H1 (cell line): ENCODE measurements around the gene WDFY1. TPM values are rescaled to one million over a fixed set of nuclear protein-coding genes. Genes with fewer than 3 reads are reported as not detected.

Experiments used
- CTCF ChIA-PET: fragments of 300-600 bp; sonication (Branson Sonifier 250); formaldehyde crosslinking; loops from one replicate; lab custom pipeline; 2021; ENCODE audit not compliant: partially characterized antibody; lab: Charles Lee
- POLR2A ChIA-PET: fragments of 300-600 bp; sonication (Branson Sonifier 250); formaldehyde crosslinking; loops from one replicate; lab custom pipeline; 2021; ENCODE audit warnings: inconsistent platforms; ENCODE audit not compliant: partially characterized antibody; lab: Charles Lee
- DNase-seq, 2 experiments: peaks; one replicate each; pipeline versions ENCODE4 v3.0.0 to v3.0.0-alpha.2; 2010 to 2022; ENCODE audit warnings: low spot score in 2 of 2, low read depth in 1 of 2, mixed read lengths in 1 of 2
- FAIRE-seq: peaks from 2 replicates; lab custom pipeline; 2011; peaks lifted over from hg19 to GRCh38; lab: Jason Lieb, UNC
- H2AFZ ChIP-seq: 2 replicates; pipeline ENCODE4 v1.8.1; 2012; ENCODE audit warnings: low read length, inconsistent platforms
- H2AK5ac ChIP-seq: 2 replicates; pipeline ENCODE4 v1.6.1; 2013; ENCODE audit warnings: low read depth, low read length
- H2BK120ac ChIP-seq: replicated peaks from 2 replicates; pipeline ENCODE3; 2013; ENCODE audit warnings: low read depth, low read length, inconsistent platforms
- H2BK12ac ChIP-seq: 2 replicates; pipeline ENCODE4 v1.6.1; 2013; ENCODE audit warnings: low read depth, low read length
- H2BK15ac ChIP-seq: 2 replicates; pipeline ENCODE4 v1.6.1; 2013; ENCODE audit warnings: low read length
- H2BK20ac ChIP-seq: 2 replicates; pipeline ENCODE4 v1.6.1; 2013; ENCODE audit warnings: low read length
- H2BK5ac ChIP-seq: 2 replicates; pipeline ENCODE4 v1.6.1; 2013; ENCODE audit warnings: low read depth, low read length
- H3K14ac ChIP-seq: 2 replicates; pipeline ENCODE4 v1.6.1; 2013; ENCODE audit warnings: inconsistent platforms; ENCODE audit not compliant: insufficient read length
- H3K18ac ChIP-seq: 2 replicates; pipeline ENCODE4 v1.6.1; 2013; ENCODE audit warnings: low read length; ENCODE audit errors: extremely low read depth
- H3K23ac ChIP-seq: 2 replicates; pipeline ENCODE4 v1.6.1; 2013; ENCODE audit warnings: inconsistent platforms; ENCODE audit not compliant: insufficient read length
- H3K23me2 ChIP-seq: 2 replicates; pipeline ENCODE4 v1.6.1; 2013; ENCODE audit warnings: low read depth, low read length
- H3K27ac ChIP-seq: 2 replicates; pipeline ENCODE4 v1.6.1; 2011; ENCODE audit warnings: low read depth, low read length, inconsistent platforms
- H3K27me3 ChIP-seq, 4 experiments: replicated peaks in 1 of 4; 1 replicate in 1 of 4; 2 replicates in 3 of 4; pipeline versions ENCODE4 v1.6.1 to v1.8.1; 2011 to 2013; ENCODE audit warnings: low read length in 3 of 4, mild to moderate bottlenecking in 3 of 4, inconsistent platforms in 2 of 4, mixed read lengths in 2 of 4, moderate library complexity in 1 of 4; ENCODE audit not compliant: control insufficient read depth in 3 of 4, insufficient read depth in 3 of 4; ENCODE audit errors: extremely low read depth in 1 of 4
- H3K36me3 ChIP-seq, 4 experiments: 2 replicates each; pipeline versions ENCODE4 v1.6.1 to v1.8.1; 2011 to 2013; ENCODE audit warnings: mild to moderate bottlenecking in 4 of 4, low read length in 3 of 4, moderate library complexity in 2 of 4, control low read depth in 1 of 4, inconsistent platforms in 1 of 4; ENCODE audit not compliant: insufficient read depth in 4 of 4, control insufficient read depth in 2 of 4
- H3K4ac ChIP-seq: replicated peaks from 2 replicates; pipeline ENCODE3; 2013; ENCODE audit warnings: low read length, low read depth, mixed read lengths, inconsistent platforms; ENCODE audit not compliant: insufficient read length
- H3K4me1 ChIP-seq, 4 experiments: replicated peaks in 1 of 4; 1 replicate in 1 of 4; 2 replicates in 3 of 4; pipeline versions ENCODE4 v1.6.1 to v1.8.1; 2011 to 2013; ENCODE audit warnings: low read length in 3 of 4, inconsistent platforms in 2 of 4, mixed read lengths in 1 of 4; ENCODE audit not compliant: insufficient read depth in 4 of 4, control insufficient read depth in 3 of 4
- H3K4me2 ChIP-seq, 2 experiments: 2 replicates each; pipeline versions ENCODE4 v1.6.1 to v1.8.1; 2011 to 2013; ENCODE audit warnings: low read depth in 2 of 2, low read length in 2 of 2, control low read depth in 1 of 2, inconsistent platforms in 1 of 2, mild to moderate bottlenecking in 1 of 2; ENCODE audit not compliant: insufficient read depth in 1 of 2
- H3K4me3 ChIP-seq, 4 experiments: fragments of 200-600, 300-600 bp in 1 of 4; sonication (generic), shearing (Covaris generic), sonication (Bioruptor Twin) in 1 of 4; 2 replicates each; pipeline versions ENCODE4 v1.5.1 to v1.8.1; 2011 to 2016; ENCODE audit warnings: low read length in 4 of 4, low read depth in 3 of 4, control low read depth in 2 of 4, inconsistent platforms in 2 of 4, mild to moderate bottlenecking in 2 of 4, mixed read lengths in 1 of 4, moderate library complexity in 1 of 4; ENCODE audit not compliant: insufficient read depth in 2 of 4; ENCODE audit errors: extremely low read depth in 1 of 4
- H3K56ac ChIP-seq: replicated peaks from 2 replicates; pipeline ENCODE3; 2013; ENCODE audit warnings: low read depth, mild to moderate bottlenecking, mixed read lengths, low read length, inconsistent platforms; ENCODE audit not compliant: insufficient read length
- H3K79me1 ChIP-seq: 2 replicates; pipeline ENCODE4 v1.6.1; 2013; ENCODE audit warnings: low read depth, low read length, control low read depth
- H3K79me2 ChIP-seq, 2 experiments: 2 replicates each; pipeline versions ENCODE4 v1.6.1 to v1.8.1; 2012 to 2013; ENCODE audit warnings: low read length in 2 of 2, mild to moderate bottlenecking in 2 of 2, inconsistent platforms in 1 of 2; ENCODE audit not compliant: insufficient read depth in 2 of 2, control insufficient read depth in 1 of 2
- H3K9ac ChIP-seq, 4 experiments: replicated peaks in 1 of 4; 1 replicate in 1 of 4; 2 replicates in 3 of 4; pipeline versions ENCODE4 v1.6.1 to v1.8.1; 2011 to 2013; ENCODE audit warnings: low read depth in 3 of 4, low read length in 3 of 4, control low read depth in 2 of 4, mild to moderate bottlenecking in 2 of 4, moderate library complexity in 2 of 4, inconsistent platforms in 1 of 4; ENCODE audit errors: extremely low read depth in 1 of 4
- H3K9me3 ChIP-seq, 2 experiments: 2 replicates each; pipeline versions ENCODE4 v1.6.1 to v1.8.1; 2012 to 2013; ENCODE audit warnings: mild to moderate bottlenecking in 2 of 2, moderate library complexity in 2 of 2, control low read depth in 1 of 2, inconsistent platforms in 1 of 2, low read depth in 1 of 2, low read length in 1 of 2, mixed read lengths in 1 of 2; ENCODE audit not compliant: insufficient read depth in 2 of 2
- H4K20me1 ChIP-seq, 2 experiments: replicated peaks in 1 of 2; 2 replicates each; pipeline versions ENCODE3 to v1.8.1; 2011 to 2013; ENCODE audit warnings: inconsistent platforms in 2 of 2, low read length in 2 of 2, mild to moderate bottlenecking in 1 of 2; ENCODE audit not compliant: insufficient read depth in 2 of 2, control insufficient read depth in 1 of 2
- H4K5ac ChIP-seq: 2 replicates; pipeline ENCODE4 v1.6.1; 2013; ENCODE audit warnings: low read length, low read depth, mixed read lengths, inconsistent platforms; ENCODE audit not compliant: insufficient read length
- H4K8ac ChIP-seq: 2 replicates; pipeline ENCODE4 v1.8.0; 2013; ENCODE audit warnings: mild to moderate bottlenecking, moderate library complexity, low read length, inconsistent platforms; ENCODE audit not compliant: insufficient read depth; ENCODE audit errors: extremely low read depth
- H4K91ac ChIP-seq: replicated peaks from 2 replicates; pipeline ENCODE3; 2013; ENCODE audit warnings: low read length, mixed read lengths, inconsistent platforms; ENCODE audit not compliant: insufficient read length
- ATF2 ChIP-seq: IDR thresholded peaks from 2 replicates; pipeline ENCODE4 v1.6.1; 2012; ENCODE audit warnings: low read length, inconsistent platforms
- E2F6 ChIP-seq: IDR thresholded peaks from 2 replicates; pipeline ENCODE4 v1.6.1; 2012; ENCODE audit warnings: inconsistent platforms
- JUND ChIP-seq: IDR thresholded peaks from 2 replicates; pipeline ENCODE4 v1.6.1; 2011; ENCODE audit warnings: mild to moderate bottlenecking, improper control_type of control experiment, low read length
- MAFK ChIP-seq: IDR thresholded peaks from 2 replicates; pipeline ENCODE4 v1.6.1; 2012; ENCODE audit warnings: low read depth, mild to moderate bottlenecking, improper control_type of control experiment, low read length
- SP4 ChIP-seq: IDR thresholded peaks from 2 replicates; pipeline ENCODE4 v1.6.1; 2012; ENCODE audit warnings: low read length, inconsistent platforms
- WGBS, 2 experiments: shearing (Covaris generic) in 1 of 2; methylation state at CpG; one replicate each; pipeline versions ENCODE4 v1.1.6 to v1.1.7; 2013 to 2015; ENCODE audit warnings: low lambda C conversion rate in 2 of 2, mixed read lengths in 2 of 2, inconsistent platforms in 1 of 2, low coverage in 1 of 2, missing lambda C conversion rate in 1 of 2; ENCODE audit not compliant: insufficient replicate concordance in 2 of 2, insufficient coverage in 1 of 2, insufficient read length in 1 of 2; ENCODE audit errors: extremely low coverage in 1 of 2, missing lambda C conversion rate in 1 of 2; 5-methylcytosine and 5-hydroxymethylcytosine counted together
- polyA plus RNA-seq, 7 experiments: library from polyadenylated mRNA; depleted of rRNA in 3 of 7; stranded (reverse) in 5 of 7; unstranded in 2 of 7; fragments of >200 nt in 5 of 7; fragments of 200-250 nt in 2 of 7; gene quantifications; 1 replicate in 5 of 7; 2 replicates in 1 of 7; 4 replicates in 1 of 7; pipeline versions ENCODE4 v1.2.1 to v1.2.3, GENCODE V29; 2011 to 2013; ENCODE audit warnings: missing spikeins in 2 of 7, mixed read lengths in 2 of 7
- total RNA-seq: library from RNA; stranded (reverse); fragmentation: NEBNext Ultra II Directional; extraction: Animal tissue kit (Norgen Biotek cat#: 25700); gene quantifications from 2 replicates; pipeline ENCODE4 v1.2.1, GENCODE V29; 2021

Gene WDFY1
- total and polyA plus RNA-seq, 2 of the 8 experiments (the other 6 are each of a cell fraction or from before 2014, with no cell fraction given): 68.4 to 94.7 TPM

GRCh38 chr2:223922308-223922707, 22.8 kb downstream of the WDFY1 start:
- ChIA-PET POLR2A (interaction anchor here (1.3 kb wide), 1 partner anchor 36 kb away, joined by 3 read pairs; the partner anchor contains the start of gene MRPL44), CTCF (interaction anchor here (0.6 kb wide), 1 partner anchor 789 kb away, joined by 3 read pairs; no protein-coding TSS in a partner anchor)
- peaks cover 14 to 82% of the 10 kb centered on the region in 2 experiments for H3K79me2 ChIP-seq

More at GRCh38 chr2:223922308-223922707, 22.8 kb downstream of the WDFY1 start:
- H4K5ac ChIP-seq: no peak overlapping the region
- H3K4me1 ChIP-seq: peaks cover 0 to 2% (median 0%) of the 10 kb centered on the region in 4 experiments; a peak in 1 of 7 replicates
- no peak overlapping the region for H3K23ac ChIP-seq
- peaks cover 0 to 3% (median 0%) of the 10 kb centered on the region in 4 experiments; a peak in 2 of 8 replicates for H3K36me3 ChIP-seq
- peaks cover 13% of the 10 kb centered on the region for H3K79me1 ChIP-seq
- H3K27me3 ChIP-seq: no peaks in the 10 kb centered on the region
- H3K9me3 ChIP-seq: peaks cover 5 to 6% of the 10 kb centered on the region in 2 experiments; a peak in 1 of 4 replicates
- H3K18ac ChIP-seq: no peak overlapping the region
- no peak overlapping the region for H3K56ac ChIP-seq
- H3K4ac ChIP-seq: no peak overlapping the region
- H3K27ac ChIP-seq: no peak overlapping the region
- FAIRE-seq (no peak), DNase-seq (no peak)
- no peak overlapping the region for H2BK15ac ChIP-seq
- H2BK5ac ChIP-seq: no peak overlapping the region
- no peak overlapping the region for H2AK5ac ChIP-seq
- 91% methylated on average over 3 of the region's 3 CpGs; no CpG with 5 or more reads in 1 of the 2 experiments for WGBS, 2 experiments
- no peak overlapping the region for H2BK20ac ChIP-seq
- no peak overlapping the region for H3K14ac ChIP-seq
- no peak overlapping the region for H3K4me2 ChIP-seq
- H3K4me3 ChIP-seq: no peak overlapping the region
- H3K9ac ChIP-seq: no peak overlapping the region; a peak in 1 of 7 replicates
- H4K20me1 ChIP-seq: peaks cover 7 to 16% of the 10 kb centered on the region in 2 experiments
- H2BK120ac ChIP-seq: no peak overlapping the region
- H4K8ac ChIP-seq: no peak overlapping the region
- no peak overlapping the region for H2BK12ac ChIP-seq
- H4K91ac ChIP-seq: no peak overlapping the region
- H3K23me2 ChIP-seq: no peaks in the 10 kb centered on the region
- TF ChIP-seq ATF2 (no peak), MAFK (no peak), E2F6 (no peak), JUND (no peak), SP4 (no peak)
- no peak overlapping the region for H2AFZ ChIP-seq
